ENCODE measurements around the gene PBX4. TPM values are rescaled to one million over a fixed set of nuclear protein-coding genes. Genes with fewer than 3 reads are reported as not detected.

Gene PBX4
- total RNA-seq, 2 donors from 2014 or later: 1.6 to 8.2 TPM

- no peak overlapping the region for H3K27ac ChIP-seq
- no peak overlapping the region for H3K4me3 ChIP-seq
- TF ChIP-seq POLR2A (IDR thresholded peaks at IDR 0.05) (no peak), CTCF (IDR thresholded peaks at IDR 0.05) (no peak)
- DNase-seq (no peak), ATAC-seq (no peak)
- H3K4me1 ChIP-seq: no peaks in the 10 kb centered on the region
- 71 to 76% methylated on average over 14 to 25 of the region's 26 CpGs for WGBS, 2 donors
- intact Hi-C loops (cut with DNase I): no loop called here
- H3K27me3 ChIP-seq: no peaks in the 10 kb centered on the region
- H3K36me3 ChIP-seq (replicated peaks in 1 of 2; ENCODE audit: insufficient read depth in 1 of 2, low read depth in 2 of 2): no peaks in the 10 kb centered on the region
- H3K9me3 ChIP-seq: no peaks in the 10 kb centered on the region
These were observed 56.4 kb downstream of the PBX4 start for GRCh38 chr19:19561946-19562664.

- 46 to 57% methylated on average over 1 to 4 of the region's 4 CpGs for WGBS, 2 donors
- H3K9me3 ChIP-seq: no peaks in the 10 kb centered on the region
- TF ChIP-seq POLR2A (IDR thresholded peaks at IDR 0.05): no peak
- TF ChIP-seq CTCF (IDR thresholded peaks at IDR 0.05): no peak
- DNase-seq: no peak
- no peaks in the 10 kb centered on the region for H3K27me3 ChIP-seq
- H3K36me3 ChIP-seq (replicated peaks in 1 of 2; ENCODE audit: insufficient read depth in 1 of 2, low read depth in 2 of 2): no peaks in the 10 kb centered on the region
- no peak overlapping the region for H3K27ac ChIP-seq
- H3K4me1 ChIP-seq: no peaks in the 10 kb centered on the region
- no peak overlapping the region for H3K4me3 ChIP-seq
- no peak for ATAC-seq
- intact Hi-C loops (cut with DNase I): no loop called here
These were observed 58.6 kb downstream of the PBX4 start for GRCh38 chr19:19559931-19560330.

GRCh38 chr19:19558636-19559035, 59.9 kb downstream of the PBX4 start:
- Histone ChIP-seq H3K36me3 (replicated peaks in 1 of 2; ENCODE audit: insufficient read depth in 1 of 2, low read depth in 2 of 2) (no peaks in the 10 kb centered on the region), H3K27me3 (no peaks in the 10 kb centered on the region), H3K4me3 (no peak overlapping the region), H3K9me3 (no peaks in the 10 kb centered on the region), H3K27ac (no peak overlapping the region), H3K4me1 (no peaks in the 10 kb centered on the region)
- 75 to 84% methylated on average over 13 to 16 of the region's 16 CpGs for WGBS, 2 donors
- no peak for ATAC-seq
- DNase-seq: no peak
- TF ChIP-seq POLR2A (IDR thresholded peaks at IDR 0.05) (no peak), CTCF (IDR thresholded peaks at IDR 0.05) (no peak)
- intact Hi-C loops (cut with DNase I): no loop called here

GRCh38 chr19:19558055-19558454, 60.4 kb downstream of the PBX4 start:
- DNase-seq: no peak
- WGBS, 2 donors: 51 to 75% methylated on average over 7 to 15 of the region's 15 CpGs
- Histone ChIP-seq H3K27me3 (no peaks in the 10 kb centered on the region), H3K36me3 (replicated peaks in 1 of 2; ENCODE audit: insufficient read depth in 1 of 2, low read depth in 2 of 2) (no peaks in the 10 kb centered on the region), H3K27ac (no peak overlapping the region), H3K9me3 (no peaks in the 10 kb centered on the region), H3K4me3 (no peak overlapping the region), H3K4me1 (no peaks in the 10 kb centered on the region)
- TF ChIP-seq POLR2A (IDR thresholded peaks at IDR 0.05) (no peak), CTCF (IDR thresholded peaks at IDR 0.05) (no peak)
- intact Hi-C loops (cut with DNase I): no loop called here
- ATAC-seq: no peak
